Epithelial cell of esophagus (primary cell): ENCODE results near the gene VMP1.
A peak's percentile ranks its signal among the peaks of the same experiment; 100 is the strongest.
"Not testable (repeated sequence)": the region's sequence is repeated elsewhere in the genome, so short reads cannot be mapped to it uniquely, and the experiment has no call there.

Source experiments
- DNase-seq: peaks from one replicate; pipeline ENCODE4 v3.0.0; 2010; ENCODE audit warnings: low read depth
- H3K4me3 ChIP-seq: 2 replicates; pipeline ENCODE4 v1.5.1; 2011; ENCODE audit warnings: mild to moderate bottlenecking, low read length, control low read depth
- CTCF ChIP-seq: IDR thresholded peaks from 2 replicates; pipeline ENCODE4 v1.5.1; 2011; ENCODE audit warnings: low read depth, mild to moderate bottlenecking, low read length, control low read depth, inconsistent platforms; ENCODE audit not compliant: insufficient read depth; ENCODE audit errors: missing control alignments

Gene VMP1

GRCh38 chr17:59752446-59752845 lies 45.0 kb downstream of the VMP1 start:
- no peak for TF ChIP-seq CTCF
- no peak for DNase-seq
- no peak overlapping the region for H3K4me3 ChIP-seq

GRCh38 chr17:59752922-59753321 lies 45.5 kb downstream of the VMP1 start:
- TF ChIP-seq CTCF: no peak
- no peak for DNase-seq
- H3K4me3 ChIP-seq: no peak overlapping the region

GRCh38 chr17:59753522-59754467 lies 46.3 kb downstream of the VMP1 start:
- peak; percentile 91 for DNase-seq
- no peak overlapping the region for H3K4me3 ChIP-seq
- peak; percentile 70 for TF ChIP-seq CTCF

- DNase-seq: peak; percentile 92
- H3K4me3 ChIP-seq: no peak overlapping the region
- TF ChIP-seq CTCF: no peak
Observed at GRCh38 chr17:59754552-59754951, 47.1 kb downstream of the VMP1 start.

GRCh38 chr17:59755069-59755468 lies 47.6 kb downstream of the VMP1 start:
- not testable (repeated sequence) for H3K4me3 ChIP-seq, DNase-seq

GRCh38 chr17:59756236-59756818 lies 48.9 kb downstream of the VMP1 start:
- H3K4me3 ChIP-seq: no peak overlapping the region
- DNase-seq: peak; percentile 87
- TF ChIP-seq CTCF: no peak

- no peak for DNase-seq
- TF ChIP-seq CTCF: no peak
- H3K4me3 ChIP-seq: no peak overlapping the region
Observed at GRCh38 chr17:59757043-59757442, 49.6 kb downstream of the VMP1 start.
